Measurements from ENCODE around the gene CABYR. TPM values are rescaled to one million over a fixed set of nuclear protein-coding genes. Genes with fewer than 3 reads are reported as not detected.

Gene CABYR
- 0.76 and 3.1 TPM in 2 replicates for total RNA-seq

GRCh38 chr18:24138789-24139616 is at the start of gene CABYR:
Gene CABYR (plus strand): TSS chr18:24139062. CDS start chr18:24143115, 4,053 bp downstream.
- peak; percentile 3 to 77 for DNase-seq (ENCODE audit: low read depth in 2 of 2)

GRCh38 chr18:24089076-24089475 is 49.8 kb upstream of the CABYR start:
- DNase-seq (ENCODE audit: low read depth in 2 of 2): no peak

- no peak for DNase-seq (ENCODE audit: low read depth in 2 of 2)
Observed at GRCh38 chr18:24089515-24090337, 49.1 kb upstream of the CABYR start.

- no peak for DNase-seq (ENCODE audit: low read depth in 2 of 2)
Observed at GRCh38 chr18:24090876-24091275, 48.0 kb upstream of the CABYR start.

GRCh38 chr18:24094561-24094960 is 44.3 kb upstream of the CABYR start:
- no peak for DNase-seq (ENCODE audit: low read depth in 2 of 2)

GRCh38 chr18:24095976-24096375 is 42.9 kb upstream of the CABYR start:
- no peak for DNase-seq (ENCODE audit: low read depth in 2 of 2)

- DNase-seq (ENCODE audit: low read depth in 2 of 2): no peak
Observed at GRCh38 chr18:24103320-24104021, 35.4 kb upstream of the CABYR start.

GRCh38 chr18:24104486-24104885 is 34.4 kb upstream of the CABYR start:
- DNase-seq (ENCODE audit: low read depth in 2 of 2): no peak

GRCh38 chr18:24108641-24109040 is 30.2 kb upstream of the CABYR start:
- DNase-seq (ENCODE audit: low read depth in 2 of 2): no peak

- DNase-seq (ENCODE audit: low read depth in 2 of 2): no peak
Observed at GRCh38 chr18:24111936-24112335, 26.9 kb upstream of the CABYR start.

GRCh38 chr18:24112464-24112863 is 26.4 kb upstream of the CABYR start:
- no peak for DNase-seq (ENCODE audit: low read depth in 2 of 2)

GRCh38 chr18:24112874-24113615 is 25.8 kb upstream of the CABYR start:
- DNase-seq (ENCODE audit: low read depth in 2 of 2): no peak

- DNase-seq (ENCODE audit: low read depth in 2 of 2): no peak
Observed at GRCh38 chr18:24114924-24115549, 23.8 kb upstream of the CABYR start.

GRCh38 chr18:24115628-24116027 is 23.2 kb upstream of the CABYR start:
- DNase-seq (ENCODE audit: low read depth in 2 of 2): no peak

- peak; percentile 60 to 78 for DNase-seq (ENCODE audit: low read depth in 2 of 2)
Observed at GRCh38 chr18:24118750-24119577, 19.9 kb upstream of the CABYR start.

- no peak for DNase-seq (ENCODE audit: low read depth in 2 of 2)
Observed at GRCh38 chr18:24120676-24121075, 18.2 kb upstream of the CABYR start.

GRCh38 chr18:24121625-24122024 is 17.2 kb upstream of the CABYR start:
- DNase-seq (ENCODE audit: low read depth in 2 of 2): no peak

- no peak for DNase-seq (ENCODE audit: low read depth in 2 of 2)
Observed at GRCh38 chr18:24126155-24126961, 12.5 kb upstream of the CABYR start.

- DNase-seq (ENCODE audit: low read depth in 2 of 2): no peak
Observed at GRCh38 chr18:24127735-24128134, 11.1 kb upstream of the CABYR start.

Measured in dermis microvascular lymphatic vessel endothelial cell (primary cell).